Transverse colon (tissue), 4 donors: ENCODE data around the gene C4orf36. TPM values are rescaled to one million over a fixed set of nuclear protein-coding genes. Genes with fewer than 3 reads are reported as not detected.
A peak's percentile ranks its signal among the peaks of the same experiment; 100 is the strongest.

Source experiments
- DNase-seq: peaks from one replicate; pipeline ENCODE4 v3.0.0-alpha.2; 2019
- H3K27ac ChIP-seq, 4 donors: fragments of 200-600 bp; sonication (generic); 2 replicates each; pipeline ENCODE4 v1.5.1; 2016 to 2018; ENCODE audit warnings: inconsistent platforms in 4 of 4
- H3K27me3 ChIP-seq: fragments of 200-600 bp; sonication (generic); 2 replicates; pipeline ENCODE4 v1.5.1; 2017; ENCODE audit warnings: inconsistent platforms
- H3K36me3 ChIP-seq, 4 donors: fragments of 200-600 bp; sonication (generic); 2 replicates each; pipeline ENCODE4 v1.5.1; 2017 to 2019; ENCODE audit warnings: inconsistent platforms in 4 of 4
- H3K4me1 ChIP-seq, 4 donors: fragments of 200-600 bp; sonication (generic); 2 replicates each; pipeline ENCODE4 v1.5.1; 2017 to 2020; ENCODE audit warnings: inconsistent platforms in 4 of 4
- H3K4me3 ChIP-seq, 4 donors: fragments of 200-600 bp; sonication (generic); 1 replicate in 1 of 4; 2 replicates in 3 of 4; pipeline versions ENCODE4 v1.5.1 to v1.6.1; 2017 to 2019; ENCODE audit warnings: inconsistent platforms in 4 of 4
- H3K9me3 ChIP-seq, 2 donors: fragments of 200-600 bp; sonication (generic); 2 replicates each; pipeline ENCODE4 v1.5.1; 2017 to 2019; ENCODE audit warnings: inconsistent platforms in 2 of 2
- CTCF ChIP-seq, 5 experiments: fragments of 200-600 bp in 3 of 5; fragments of 450-650 bp in 2 of 5; sonication (generic) in 3 of 5; IDR thresholded peaks; 1 replicate in 2 of 5; 2 replicates in 3 of 5; pipeline ENCODE4 v1.5.1; 2016 to 2017; ENCODE audit warnings: antibody characterized with exemption in 5 of 5, inconsistent platforms in 3 of 5, mild to moderate bottlenecking in 2 of 5, moderate library complexity in 1 of 5
- EP300 ChIP-seq: sonication (generic); formaldehyde crosslinking; IDR thresholded peaks from one replicate; pipeline ENCODE4 v1.6.1; 2017; ENCODE audit warnings: antibody characterized with exemption, low read depth
- POLR2A ChIP-seq: fragments of 450-650 bp; IDR thresholded peaks from one replicate; pipeline ENCODE4 v1.6.1; 2016; ENCODE audit warnings: antibody characterized with exemption, mild to moderate bottlenecking, moderate library complexity
- POLR2AphosphoS5 ChIP-seq, 3 donors: sonication (generic); formaldehyde crosslinking; IDR thresholded peaks; one replicate each; pipeline ENCODE4 v1.6.1; 2016; ENCODE audit warnings: antibody characterized with exemption in 3 of 3
- WGBS, 2 donors: methylation state at CpG; one replicate each; pipeline ENCODE4 v1.1.5; 2018; ENCODE audit warnings: low coverage in 1 of 2; 5-methylcytosine and 5-hydroxymethylcytosine counted together
- in situ Hi-C, 4 donors: fragments of 200-750 bp; cut with MboI; loops; one replicate each; pipeline versions ENCODE4 v1.15.0 to v1.15.1; 2017; ENCODE audit warnings: low sequenced_read_pairs in 3 of 4, low pct_ligation_motif_present in 1 of 4, low pct_unique_long_range_greater_than_20kb in 1 of 4
- intact Hi-C: fragments of 100-400 bp; cut with DNase I; formaldehyde crosslinking; loops from one replicate; pipeline ENCODE4 v1.15.1; 2023; ENCODE audit warnings: low total_unique reads
- total RNA-seq, 4 donors: library from RNA; depleted of rRNA; stranded (reverse); fragments of >200 nt; gene quantifications; one replicate each; pipeline ENCODE4 v1.1.0, GENCODE V29; 2016

Gene C4orf36
- total RNA-seq, 4 donors from 2014 or later: 0.27 to 0.32 TPM; not detected in 2

GRCh38 chr4:86835677-86836076, 56.5 kb downstream of the C4orf36 start:
- Histone ChIP-seq H3K36me3 (no peaks in the 10 kb centered on the region), H3K9me3 (no peaks in the 10 kb centered on the region), H3K4me3 (no peak overlapping the region), H3K27me3 (no peaks in the 10 kb centered on the region), H3K27ac (no peak overlapping the region), H3K4me1 (peaks cover 0 to 3% (median 0%) of the 10 kb centered on the region in 4 donors)
- intact Hi-C loops: no loop called here
- WGBS, 2 donors: 75 to 79% methylated on average over 2 to 3 of the region's 3 CpGs
- no peak for DNase-seq
- TF ChIP-seq EP300: no peak
- TF ChIP-seq POLR2AphosphoS5 (IDR thresholded peaks at IDR 0.05): no peak
- TF ChIP-seq POLR2A: no peak
- no peak for TF ChIP-seq CTCF (IDR thresholded peaks at IDR 0.05)
- in situ Hi-C loops: no loop called here

- DNase-seq: no peak
- Histone ChIP-seq H3K27ac (no peak overlapping the region), H3K36me3 (no peaks in the 10 kb centered on the region), H3K4me1 (peaks cover 0 to 3% (median 0%) of the 10 kb centered on the region in 4 donors), H3K27me3 (no peaks in the 10 kb centered on the region), H3K4me3 (no peak overlapping the region), H3K9me3 (no peaks in the 10 kb centered on the region)
- whole genome bisulfite sequencing, 2 donors: 86% methylated on average over 3 of the region's 3 CpGs; no CpG with 5 or more reads in 1 of the 2 donors
- in situ Hi-C loops (no loop called here), intact Hi-C loops (no loop called here)
- TF ChIP-seq CTCF (IDR thresholded peaks at IDR 0.05) (no peak), EP300 (no peak)
These were observed 57.3 kb downstream of the C4orf36 start for GRCh38 chr4:86834901-86835300.

- H3K4me1 ChIP-seq: peaks cover 0 to 3% (median 0%) of the 10 kb centered on the region in 4 donors
- H3K4me3 ChIP-seq: no peak overlapping the region
- H3K27ac ChIP-seq: no peak overlapping the region
- H3K36me3 ChIP-seq: no peaks in the 10 kb centered on the region
- in situ Hi-C loops: no loop called here
- no peaks in the 10 kb centered on the region for H3K27me3 ChIP-seq
- intact Hi-C loops: no loop called here
- WGBS, 2 donors: 82 to 94% methylated on average over 1 of the region's 1 CpG
- H3K9me3 ChIP-seq: no peaks in the 10 kb centered on the region
- TF ChIP-seq POLR2AphosphoS5 (IDR thresholded peaks at IDR 0.05) (no peak), EP300 (no peak), POLR2A (no peak), CTCF (IDR thresholded peaks at IDR 0.05) (no peak)
- no peak for DNase-seq
These were observed 58.6 kb downstream of the C4orf36 start for GRCh38 chr4:86833615-86834014.

GRCh38 chr4:86831262-86832130, 60.7 kb downstream of the C4orf36 start:
- H3K36me3 ChIP-seq: no peaks in the 10 kb centered on the region
- in situ Hi-C loops: no loop called here
- no peak for TF ChIP-seq CTCF (IDR thresholded peaks at IDR 0.05)
- TF ChIP-seq POLR2AphosphoS5 (IDR thresholded peaks at IDR 0.05): no peak
- TF ChIP-seq POLR2A: no peak
- TF ChIP-seq EP300: no peak

More at GRCh38 chr4:86831262-86832130, 60.7 kb downstream of the C4orf36 start:
- Histone ChIP-seq H3K27ac (no peak overlapping the region), H3K27me3 (no peaks in the 10 kb centered on the region), H3K9me3 (no peaks in the 10 kb centered on the region), H3K4me3 (no peak overlapping the region), H3K4me1 (no peaks in the 10 kb centered on the region)
- DNase-seq: peak; percentile 9
- intact Hi-C loops: no loop called here
- WGBS, 2 donors: 82 to 100% methylated on average over 1 to 5 of the region's 5 CpGs

Other genes with a start within 250 kb of the C4orf36 start
- gene SLC10A6, start 43.0 kb downstream of the C4orf36 start, total RNA-seq: under 1 TPM in 1 of 4 donors, not detected in 3; 0.32 TPM
- gene AFF1, start 42.6 kb upstream of the C4orf36 start, total RNA-seq: 100 to 1,000 TPM in 1 of 4 donors, 10 to 100 TPM in 3; 77.1 to 151 (median 97.0) TPM